ENCODE measurements around the gene STK4. TPM values are rescaled to one million over a fixed set of nuclear protein-coding genes. Genes with fewer than 3 reads are reported as not detected.

Gene STK4
- total RNA-seq, 1 experiment from 2014 or later = 41.2 TPM

- TF ChIP-seq AFF4 (CRISPR knock-in tag; IDR thresholded peaks at IDR 0.05; ENCODE audit: borderline replicate concordance) = no peak
Measured at GRCh38 chr20:45088247-45088646, 121.9 kb downstream of the STK4 start (continued).

GRCh38 chr20:45090481-45090880 is 124.2 kb downstream of the STK4 start:
- no peaks in the 10 kb centered on the region for H3K27me3 Mint-ChIP-seq (ENCODE audit: low read depth)
- no peak for TF ChIP-seq TEAD4 (CRISPR knock-in tag; IDR thresholded peaks at IDR 0.05)
- POLR2A ChIA-PET = no interaction called here

GRCh38 chr20:45091366-45091765 is 125.1 kb downstream of the STK4 start:
- POLR2A ChIA-PET = no interaction called here
- Mint-ChIP-seq H3K9me3 (no peaks in the 10 kb centered on the region), H3K4me1 (peaks cover 12% of the 10 kb centered on the region), H3K27me3 (ENCODE audit: low read depth) (peaks cover 6% of the 10 kb centered on the region), H3K4me3 (no peak overlapping the region), H3K36me3 (no peaks in the 10 kb centered on the region), H3K27ac (no peak overlapping the region)
- TF ChIP-seq FOXK1 (CRISPR knock-in tag; IDR thresholded peaks at IDR 0.05) = no peak
- no peak for TF ChIP-seq ATF1 (CRISPR knock-in tag; IDR thresholded peaks at IDR 0.05)
- no peak for TF ChIP-seq ZNF512 (CRISPR knock-in tag; IDR thresholded peaks at IDR 0.05; ENCODE audit: borderline replicate concordance)
- TF ChIP-seq NFE2L1 (CRISPR knock-in tag; IDR thresholded peaks at IDR 0.05) = no peak
- TF ChIP-seq NR2C2 (CRISPR knock-in tag; IDR thresholded peaks at IDR 0.05) = no peak
- TF ChIP-seq GABPB1 (CRISPR knock-in tag; IDR thresholded peaks at IDR 0.05) = no peak
- no peak for TF ChIP-seq MYBL2 (CRISPR knock-in tag; IDR thresholded peaks at IDR 0.05)
- no peak for TF ChIP-seq RORB (CRISPR knock-in tag; IDR thresholded peaks at IDR 0.05)
- DNase-seq (ENCODE audit: low spot score) (no peak), ATAC-seq (no peak)
- CTCF ChIA-PET = interaction anchor here (0.5 to 2.5 kb wide), 3 partner anchors 20 to 86 kb away, joined by 3 to 10 read pairs (median 5); no protein-coding TSS in a partner anchor

More at GRCh38 chr20:45090481-45090880, 124.2 kb downstream of the STK4 start:
- CTCF ChIA-PET = interaction anchor here (0.9 to 2.5 kb wide), 2 partner anchors 21 to 46 kb away, joined by 3 to 10 read pairs; no protein-coding TSS in a partner anchor
- no peak overlapping the region for H3K4me3 Mint-ChIP-seq
- peaks cover 12% of the 10 kb centered on the region for H3K4me1 Mint-ChIP-seq
- no peaks in the 10 kb centered on the region for H3K36me3 Mint-ChIP-seq
- no peaks in the 10 kb centered on the region for H3K9me3 Mint-ChIP-seq
- DNase-seq (ENCODE audit: low spot score) (no peak), ATAC-seq (no peak)
- no peak overlapping the region for H3K27ac Mint-ChIP-seq

GRCh38 chr20:45092898-45093297 is 126.6 kb downstream of the STK4 start:
- TF ChIP-seq HMGA2 (CRISPR knock-in tag; IDR thresholded peaks at IDR 0.05) (no peak), ZNF396 (CRISPR knock-in tag; IDR thresholded peaks at IDR 0.05; ENCODE audit: borderline replicate concordance) (no peak), STAT6 (CRISPR knock-in tag; conservative IDR thresholded peaks at IDR 0.05; ENCODE audit: low read depth) (no peak), RELA (CRISPR knock-in tag; IDR thresholded peaks at IDR 0.05; ENCODE audit: borderline replicate concordance) (no peak), KAT7 (CRISPR knock-in tag; IDR thresholded peaks at IDR 0.05; ENCODE audit: borderline replicate concordance) (no peak)
- ATAC-seq (no peak), DNase-seq (ENCODE audit: low spot score) (no peak)
- H3K27ac Mint-ChIP-seq = no peak overlapping the region
- H3K36me3 Mint-ChIP-seq = peaks cover 3% of the 10 kb centered on the region; the same call in 1 of the 2 replicates
- no peak overlapping the region for H3K4me3 Mint-ChIP-seq
- H3K4me1 Mint-ChIP-seq = peaks cover 10% of the 10 kb centered on the region
- H3K27me3 Mint-ChIP-seq (ENCODE audit: low read depth) = peaks cover 20% of the 10 kb centered on the region
- H3K9me3 Mint-ChIP-seq = no peaks in the 10 kb centered on the region
- ChIA-PET CTCF (interaction anchor here (0.8 to 9.5 kb wide), 4 partner anchors 20 to 137 kb away, joined by 4 to 165 read pairs (median 54); partner anchors contain the start of gene WFDC5), POLR2A (no interaction called here)
